Colon (tissue), 2 donors: Measurements from ENCODE around the gene DNLZ.

Experiments
- FAIRE-seq: peaks from 2 replicates; lab custom pipeline; 2012; peaks lifted over from hg19 to GRCh38; lab: Jason Lieb, UNC
- donor health status: control.
- donor health status: control.

DNLZ gene

GRCh38 chr9:136375096-136375495 lies 11.6 kb upstream of the DNLZ start:
- no peak for FAIRE-seq

DNA sequence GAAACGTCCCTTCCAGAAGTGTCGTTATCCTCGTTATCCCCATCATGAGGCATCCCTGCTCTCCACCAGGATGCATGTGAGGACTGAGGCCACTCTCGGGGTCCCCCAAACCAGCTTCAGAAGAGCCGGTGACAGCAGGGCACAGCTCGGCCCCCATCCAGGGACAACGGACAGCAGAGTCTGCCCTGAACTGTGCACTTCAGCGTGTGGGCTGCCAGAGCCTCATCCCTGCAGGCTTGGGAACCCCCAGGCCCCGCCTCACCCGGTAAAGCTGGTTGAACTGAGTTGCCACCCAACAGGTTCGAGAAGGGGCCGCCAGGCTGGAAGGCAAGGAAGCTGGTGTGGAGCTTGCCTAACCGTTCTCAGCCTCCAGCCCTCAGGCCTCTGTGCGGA lies 10.6 kb upstream of the DNLZ start:
- no peak for FAIRE-seq

DNA sequence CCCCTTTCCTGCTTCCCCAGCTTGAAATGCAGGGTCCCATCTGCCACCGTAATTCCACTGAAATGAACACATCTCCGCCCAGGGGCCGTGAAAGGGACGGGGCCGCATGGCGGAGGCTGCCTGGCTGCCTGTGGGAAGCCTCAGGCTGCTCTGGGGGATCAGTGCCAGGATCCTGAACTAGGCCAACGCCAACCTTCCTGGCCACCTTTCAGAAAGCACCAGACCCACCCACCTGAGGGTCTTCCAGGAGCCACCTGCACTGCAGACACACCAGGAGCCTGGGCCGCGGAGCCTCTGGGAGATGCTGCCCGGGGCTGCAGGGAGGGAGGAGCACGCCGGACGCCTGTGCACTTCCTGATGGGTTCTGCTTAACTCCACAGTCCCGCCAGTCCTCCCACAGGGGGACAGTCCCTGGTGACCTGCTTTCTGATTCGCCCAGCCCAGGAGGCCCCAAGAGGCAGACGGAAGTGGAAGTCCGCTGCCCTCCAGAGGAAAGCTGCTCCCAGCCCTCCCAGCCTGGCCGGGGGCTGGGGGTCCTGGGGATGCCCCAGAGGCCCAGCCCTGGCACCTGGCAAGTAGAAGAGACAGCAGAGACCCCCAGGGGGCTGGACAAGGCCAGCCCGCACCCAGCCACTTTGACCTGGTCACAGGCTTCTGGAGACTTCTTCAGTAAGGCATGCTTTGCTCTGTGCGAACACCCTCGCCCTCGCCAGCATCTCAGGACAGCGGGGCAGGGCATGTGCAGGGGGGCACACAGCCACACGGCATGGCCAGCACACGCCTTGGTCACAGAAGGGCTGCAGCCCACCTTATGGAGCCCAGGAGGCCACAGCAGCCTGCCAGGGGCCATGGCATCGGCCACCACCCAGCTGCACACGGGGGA lies 10.0 kb upstream of the DNLZ start, which contains the start of gene CARD9:
Gene CARD9, minus strand, starts transcription at position 370 of the 883 bp plus-strand sequence. CDS start 1,591 bp downstream, outside the sequence.
- no peak for FAIRE-seq

- no peak for FAIRE-seq
Observed at GRCh38 chr9:136372561-136373299, 9.2 kb upstream of the DNLZ start.

- FAIRE-seq: no peak
Observed at GRCh38 chr9:136372006-136372405, 8.5 kb upstream of the DNLZ start.

- FAIRE-seq: no peak
Observed at GRCh38 chr9:136371533-136371880, 8.0 kb upstream of the DNLZ start.

GRCh38 chr9:136370687-136371532 lies 7.4 kb upstream of the DNLZ start:
- no peak for FAIRE-seq

DNA sequence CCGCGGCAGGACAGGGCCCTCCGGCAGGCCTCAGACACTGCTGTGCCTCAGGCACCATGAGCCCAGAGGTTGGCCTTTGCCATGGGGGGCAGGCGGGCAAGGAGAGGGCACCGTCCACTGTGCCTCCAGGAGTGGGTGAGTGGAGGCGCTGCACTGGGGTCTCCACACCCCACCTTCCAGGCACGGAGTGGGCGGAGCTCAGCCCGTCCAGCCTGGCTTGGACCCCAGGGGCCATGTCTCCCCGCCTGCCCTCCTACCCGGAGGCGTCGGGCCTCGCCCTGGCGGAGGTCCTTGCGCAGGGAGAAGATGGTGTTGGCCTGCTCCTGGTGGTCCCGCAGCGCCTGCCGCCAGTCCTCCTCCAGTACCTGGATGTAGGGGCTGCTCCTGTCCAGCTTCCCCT lies 6.5 kb upstream of the DNLZ start:
- no peak for FAIRE-seq

DNA sequence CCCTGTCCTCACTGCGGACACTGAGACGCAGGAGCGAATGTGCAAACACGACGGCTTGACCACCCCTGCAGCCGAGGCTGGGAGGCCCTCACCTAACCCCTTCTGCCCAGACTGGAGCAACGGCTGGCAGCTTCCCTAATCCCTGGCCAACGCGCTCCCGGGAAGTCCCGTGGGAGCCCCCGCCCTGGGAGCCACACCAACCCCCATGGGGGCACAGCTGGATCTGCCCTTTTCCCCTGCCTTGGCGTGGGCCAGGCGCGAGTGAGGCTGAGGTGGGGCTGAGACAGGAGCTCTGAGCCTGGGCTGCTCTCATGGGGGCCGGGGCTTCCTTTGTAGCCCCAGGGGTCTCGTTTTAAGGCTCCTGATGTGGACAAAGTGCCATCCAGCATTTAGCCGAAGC lies 4.6 kb upstream of the DNLZ start:
- no peak for FAIRE-seq

DNA sequence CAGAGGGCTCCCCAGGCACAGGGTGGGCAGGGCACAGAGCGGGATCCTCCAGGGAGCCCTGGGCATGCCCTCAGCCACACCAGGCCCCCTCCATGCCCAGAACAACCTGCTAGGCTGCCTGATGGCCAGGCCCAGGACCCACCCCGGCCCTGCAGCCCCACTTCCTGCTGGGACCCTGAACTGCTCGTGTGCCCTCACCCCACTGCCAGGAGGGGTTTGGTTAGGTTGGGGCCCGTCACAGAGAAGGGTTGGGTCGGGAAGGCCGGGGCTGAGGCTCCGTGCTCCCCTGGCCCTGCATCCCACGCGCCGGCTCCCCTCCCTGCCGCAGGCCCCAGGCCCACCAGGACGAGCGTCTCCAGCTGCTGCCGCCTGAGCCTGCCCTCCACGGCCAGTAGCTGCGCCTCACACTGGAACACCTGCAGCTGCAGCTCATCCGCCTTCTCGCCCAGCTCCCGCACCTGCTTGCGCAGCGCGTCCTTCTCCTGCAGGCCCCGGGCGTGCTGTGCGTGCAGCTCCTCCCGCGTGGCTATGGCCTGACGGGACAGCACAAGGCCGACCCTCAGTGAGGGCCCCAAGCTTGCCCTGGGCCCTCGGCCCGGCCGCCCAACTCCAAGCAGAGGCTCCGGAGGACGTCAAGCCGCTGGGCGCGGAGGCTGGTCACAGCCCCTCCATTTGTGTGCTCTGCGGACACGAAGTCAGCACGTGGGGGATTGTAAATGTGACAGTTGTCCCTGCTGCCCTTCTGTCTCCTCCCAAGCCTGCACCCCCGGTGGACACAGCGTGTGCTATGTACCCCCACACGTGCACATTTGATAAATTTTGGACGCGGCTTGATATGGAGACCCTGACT lies 4.0 kb upstream of the DNLZ start:
- no peak for FAIRE-seq

- no peak for FAIRE-seq
Observed at GRCh38 chr9:136366826-136367225, 3.3 kb upstream of the DNLZ start.

- FAIRE-seq: no peak
Observed at GRCh38 chr9:136365775-136366222, 2.3 kb upstream of the DNLZ start.

- FAIRE-seq: no peak
Observed at GRCh38 chr9:136364942-136365774, 1.6 kb upstream of the DNLZ start.

GRCh38 chr9:136363949-136364748 lies 605 bp upstream of the DNLZ start:
- no peak for FAIRE-seq

DNA sequence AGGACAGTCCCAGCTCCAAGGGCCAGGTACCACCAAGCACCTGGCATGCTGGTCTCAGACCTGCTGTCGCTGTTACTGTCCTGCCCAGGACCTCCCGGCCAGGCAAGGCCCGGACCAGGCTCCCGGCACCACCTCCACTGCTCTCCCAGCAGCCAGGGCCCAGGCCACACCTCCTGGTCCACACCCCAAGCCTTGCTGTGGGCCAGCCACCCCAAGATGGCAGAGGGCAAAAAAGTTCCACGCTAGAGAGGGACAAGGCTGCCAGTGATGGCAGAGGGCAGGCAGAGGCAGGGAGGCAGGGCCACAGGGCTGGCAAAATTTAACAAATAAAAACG lies 1.1 kb downstream of the DNLZ start:
- FAIRE-seq: no peak

- no peak for FAIRE-seq
Observed at GRCh38 chr9:136361754-136362449, 1.6 kb downstream of the DNLZ start.

- no peak for FAIRE-seq
Observed at GRCh38 chr9:136361047-136361753, 2.3 kb downstream of the DNLZ start.
